Stimulated activated CD8-positive, alpha-beta memory T cell treated with anti-CD3 and anti-CD28 coated beads, Interleukin-12 subunit alpha, Interleukin-12 subunit beta, amount 100 ng/mL, for 1 hour (primary cell): ENCODE data around the gene JAG2.

Experiments
- DNase-seq: peaks from one replicate; pipeline ENCODE4 v3.0.0-alpha.2; 2020; ENCODE audit warnings: low read depth

JAG2 gene

DNA sequence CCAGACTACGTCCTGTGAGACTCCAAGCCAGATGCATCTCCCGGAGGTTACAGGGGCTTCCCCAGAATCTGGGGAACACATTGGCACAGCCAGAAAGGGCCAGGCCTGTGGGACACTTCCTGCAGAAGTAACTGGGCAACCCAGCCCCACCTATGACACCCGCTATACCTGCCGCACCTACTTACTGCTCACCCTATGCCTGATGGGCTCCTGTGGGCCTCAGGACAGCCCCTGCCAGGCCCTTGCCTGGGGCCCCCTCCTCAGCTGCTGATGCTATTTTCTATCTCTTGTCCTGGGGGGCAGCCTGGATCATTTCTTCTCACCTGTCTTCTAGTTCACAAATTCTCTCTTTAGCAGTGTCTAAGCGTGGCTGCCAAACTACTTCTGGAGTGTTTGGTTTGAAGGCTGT, 28.7 kb downstream of the JAG2 start:
- no peak for DNase-seq

DNA sequence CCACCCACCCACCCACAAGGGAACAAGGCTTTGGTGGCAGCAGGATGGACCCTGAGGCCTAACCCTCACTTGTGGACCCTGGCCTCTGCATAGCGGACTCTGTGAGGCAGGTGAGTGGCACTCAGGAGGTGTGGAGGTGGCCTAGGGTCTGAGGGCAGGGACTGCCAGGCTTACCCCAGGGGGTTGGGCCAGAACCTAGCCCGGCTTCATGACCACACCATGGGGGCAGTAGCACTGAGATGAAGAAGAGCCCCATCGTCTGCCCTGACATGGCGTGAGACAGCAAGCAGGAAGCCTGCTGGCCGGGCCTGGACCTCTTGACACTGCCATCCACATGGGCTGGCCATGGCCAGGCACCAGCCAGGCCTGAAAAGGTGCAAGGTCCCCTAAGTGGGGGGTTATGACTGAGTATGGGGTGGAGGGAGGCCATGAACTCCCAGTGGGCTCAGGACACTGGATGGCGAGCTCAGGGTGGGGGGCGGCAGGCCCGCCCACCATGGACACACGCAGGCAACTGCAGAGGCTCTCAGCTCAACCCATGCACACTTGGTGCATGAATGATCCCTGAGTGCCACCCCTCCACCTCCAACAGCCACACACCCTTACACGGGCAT, 29.3 kb downstream of the JAG2 start:
- DNase-seq, result no peak

- DNase-seq, result no peak
Observed at GRCh38 chr14:105138551-105139111, 29.9 kb downstream of the JAG2 start.

- no peak for DNase-seq
Observed at GRCh38 chr14:105138021-105138541, 30.5 kb downstream of the JAG2 start.

- no peak for DNase-seq
Observed at GRCh38 chr14:105137481-105138020, 31.0 kb downstream of the JAG2 start.

DNA sequence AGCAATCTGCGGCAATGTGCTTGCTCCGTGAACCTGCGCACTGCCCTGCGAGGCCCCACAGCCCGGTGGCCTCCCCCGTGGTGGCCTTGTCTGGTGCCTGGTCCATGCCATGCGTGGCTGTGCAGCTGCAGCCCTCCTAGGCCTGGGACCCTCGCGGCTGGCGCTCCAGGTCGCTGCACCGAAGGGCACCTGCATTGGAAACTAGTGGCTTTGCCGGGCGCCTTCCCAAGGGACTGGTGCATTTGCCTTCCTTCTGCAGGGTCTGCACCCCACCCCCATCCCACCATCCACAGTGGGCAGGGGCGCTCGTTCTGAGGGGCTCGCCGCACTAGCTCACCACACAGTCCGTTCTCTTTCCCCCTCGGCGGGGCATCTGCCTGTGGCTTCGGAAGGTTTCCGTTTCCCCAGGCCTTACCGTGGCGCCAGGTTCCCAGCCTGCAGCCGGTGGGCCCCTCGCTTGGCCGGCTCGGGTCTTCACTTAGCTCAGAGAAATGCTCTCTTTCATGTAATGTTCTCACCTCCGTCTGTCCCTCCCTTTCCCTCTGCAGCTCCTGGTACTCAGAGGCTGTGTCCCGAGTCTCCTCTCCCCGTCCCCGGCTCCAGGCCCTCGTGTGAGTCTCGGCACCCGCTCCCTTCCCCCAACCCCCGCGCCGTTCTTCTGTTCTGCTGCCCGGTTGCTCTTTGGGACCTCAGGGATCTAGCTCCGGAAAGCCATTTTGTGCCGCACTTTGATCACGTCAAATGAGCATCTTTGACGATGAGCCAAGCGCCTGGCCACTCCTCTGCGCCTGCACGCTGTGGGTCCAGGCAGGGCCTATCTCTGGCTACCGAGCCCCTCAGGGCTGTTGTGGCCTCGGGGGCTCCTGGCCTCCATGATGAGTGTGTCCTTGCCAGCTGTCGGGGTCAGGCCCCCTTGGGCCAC, 31.9 kb downstream of the JAG2 start:
- no peak for DNase-seq

- DNase-seq, result no peak
Observed at GRCh38 chr14:105135700-105136395, 32.7 kb downstream of the JAG2 start.

GRCh38 chr14:105132921-105133654, 35.5 kb downstream of the JAG2 start:
- DNase-seq, result no peak

GRCh38 chr14:105131241-105131640, 37.3 kb downstream of the JAG2 start:
- no peak for DNase-seq

- no peak for DNase-seq
Observed at GRCh38 chr14:105128059-105128458, 40.5 kb downstream of the JAG2 start.

- no peak for DNase-seq
Observed at GRCh38 chr14:105126981-105127329, 41.6 kb downstream of the JAG2 start.

- DNase-seq, result no peak
Observed at GRCh38 chr14:105126126-105126980, 42.2 kb downstream of the JAG2 start.

DNA sequence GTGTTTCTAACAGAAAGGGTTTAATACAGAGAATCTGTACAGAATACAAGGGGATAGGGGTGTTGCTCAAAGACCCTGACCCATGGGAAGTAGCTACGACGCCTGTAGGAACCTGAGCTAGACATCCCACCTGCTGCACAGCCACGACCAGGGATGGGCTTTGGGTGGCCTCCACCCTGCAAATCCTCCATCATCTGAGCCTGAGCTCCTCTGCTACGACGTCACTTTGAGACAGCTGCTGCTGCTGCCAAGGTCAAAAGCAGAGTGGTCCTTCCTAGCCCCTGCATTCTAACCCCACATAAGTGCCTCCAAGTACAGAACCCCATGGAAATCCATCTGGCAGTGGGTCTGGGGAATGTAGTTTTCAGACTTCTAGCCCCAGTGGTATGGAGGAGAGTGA, 43.8 kb downstream of the JAG2 start:
- DNase-seq, result no peak

DNA sequence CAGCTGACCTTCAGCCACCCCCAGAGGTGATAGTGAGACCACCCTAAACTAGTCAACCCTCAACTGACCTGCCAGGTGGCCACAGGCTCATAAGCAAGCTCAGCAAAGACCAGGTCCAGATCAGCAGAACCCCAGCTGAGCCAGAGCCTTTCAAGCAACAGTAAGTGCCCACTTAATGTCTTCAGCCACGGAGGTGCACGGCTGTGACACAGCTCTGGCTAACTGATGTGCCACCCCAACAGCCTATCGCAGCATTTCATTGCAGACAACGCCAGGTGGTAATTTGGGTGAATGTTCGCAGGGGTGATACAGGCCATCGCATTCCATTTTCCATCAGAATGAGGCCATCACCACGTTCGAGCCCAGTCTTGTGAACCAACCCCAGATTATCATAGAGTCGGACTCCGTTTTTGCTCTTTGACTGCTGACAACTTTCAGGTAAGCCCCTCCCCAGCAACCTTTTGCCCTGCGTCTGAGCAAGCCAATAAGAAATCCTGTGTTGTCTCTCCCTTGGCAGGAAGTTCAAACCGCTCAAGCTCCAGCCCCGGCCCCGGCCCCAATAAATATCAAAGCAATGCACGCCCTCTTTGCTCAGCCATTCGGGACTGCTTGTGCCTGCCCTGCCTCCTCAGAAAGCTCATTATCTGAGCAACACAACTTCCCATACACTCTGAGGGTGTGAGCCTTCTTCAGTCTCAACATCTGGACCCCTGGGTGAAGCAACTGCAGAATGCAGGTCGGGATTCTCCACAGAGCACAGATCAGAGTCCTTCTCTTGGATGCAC, 44.4 kb downstream of the JAG2 start:
- DNase-seq, result no peak

- DNase-seq, result no peak
Observed at GRCh38 chr14:105123064-105123665, 45.4 kb downstream of the JAG2 start.

- no peak for DNase-seq
Observed at GRCh38 chr14:105120056-105120455, 48.5 kb downstream of the JAG2 start.

GRCh38 chr14:105119408-105120025, 49.1 kb downstream of the JAG2 start:
- no peak for DNase-seq

DNA sequence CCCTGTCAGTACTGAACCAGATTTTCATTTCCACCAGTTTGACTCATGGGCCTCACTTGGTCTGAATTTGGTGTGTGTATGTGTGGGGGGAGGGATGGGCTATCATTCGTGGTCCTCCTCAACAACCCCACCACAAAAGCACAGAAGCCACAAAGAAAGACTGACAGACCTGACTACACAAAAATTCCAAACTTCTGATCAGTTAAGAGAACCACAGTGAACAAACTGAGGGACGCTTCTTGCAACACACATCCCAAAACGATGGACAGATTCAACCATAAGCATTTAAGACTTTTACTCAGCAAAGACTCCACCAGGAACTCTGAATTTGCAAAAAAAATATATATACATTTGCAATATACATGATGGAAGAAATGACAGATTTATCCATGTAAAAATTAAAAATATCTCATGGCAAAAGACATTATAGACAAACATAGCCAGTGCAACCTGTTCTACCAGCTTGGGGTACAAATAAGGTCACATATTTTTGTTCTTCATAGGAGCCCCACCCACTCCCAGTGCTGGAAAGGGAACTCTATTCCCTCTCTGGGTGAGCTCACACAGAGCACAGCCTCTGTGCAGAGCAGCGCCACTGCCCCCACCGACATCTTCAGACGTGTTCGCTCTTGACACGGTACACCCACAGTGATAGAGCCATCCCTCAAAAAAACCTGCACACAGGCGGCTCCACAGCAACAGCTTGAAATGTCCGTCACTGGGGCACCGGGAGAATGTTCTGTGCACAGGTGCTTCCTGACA, 49.7 kb downstream of the JAG2 start:
- no peak for DNase-seq
